WI38 (cell line): ENCODE data around the gene HSPB7.
"Not testable (repeated sequence)": the region's sequence is repeated elsewhere in the genome, so short reads cannot be mapped to it uniquely, and the experiment has no call there.

Source experiments
- H3K4me3 ChIP-seq: 2 replicates; pipeline ENCODE4 v1.5.1; 2011; ENCODE audit warnings: low read depth, mild to moderate bottlenecking, control low read depth, low read length
- TF ChIP-seq, protein P1 (sequence below): IDR thresholded peaks from 2 replicates; pipeline ENCODE4 v1.5.1; 2012; ENCODE audit warnings: low read depth, mild to moderate bottlenecking, control low read depth, low read length

Gene HSPB7

DNA sequence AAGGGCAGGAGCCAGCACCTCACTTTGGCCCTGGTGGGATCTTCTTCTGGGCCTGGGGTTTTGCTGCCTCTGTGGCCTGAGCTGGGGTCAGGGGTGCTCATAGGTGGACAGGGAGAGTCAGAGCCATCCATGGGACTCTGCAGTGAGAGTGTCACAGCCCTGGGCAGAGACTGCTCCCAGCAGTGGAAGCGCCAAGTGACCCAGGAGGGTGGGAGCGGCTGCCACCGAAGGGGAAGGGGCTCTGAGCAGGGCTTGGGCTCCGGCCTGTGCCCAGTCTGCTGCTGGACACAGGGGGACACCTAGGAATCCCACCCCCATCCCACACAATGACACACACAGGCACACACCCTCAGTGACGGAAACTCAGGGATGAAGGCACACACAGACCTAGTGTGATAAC is 26.1 kb upstream of the HSPB7 start:
- TF ChIP-seq, protein P1, sequence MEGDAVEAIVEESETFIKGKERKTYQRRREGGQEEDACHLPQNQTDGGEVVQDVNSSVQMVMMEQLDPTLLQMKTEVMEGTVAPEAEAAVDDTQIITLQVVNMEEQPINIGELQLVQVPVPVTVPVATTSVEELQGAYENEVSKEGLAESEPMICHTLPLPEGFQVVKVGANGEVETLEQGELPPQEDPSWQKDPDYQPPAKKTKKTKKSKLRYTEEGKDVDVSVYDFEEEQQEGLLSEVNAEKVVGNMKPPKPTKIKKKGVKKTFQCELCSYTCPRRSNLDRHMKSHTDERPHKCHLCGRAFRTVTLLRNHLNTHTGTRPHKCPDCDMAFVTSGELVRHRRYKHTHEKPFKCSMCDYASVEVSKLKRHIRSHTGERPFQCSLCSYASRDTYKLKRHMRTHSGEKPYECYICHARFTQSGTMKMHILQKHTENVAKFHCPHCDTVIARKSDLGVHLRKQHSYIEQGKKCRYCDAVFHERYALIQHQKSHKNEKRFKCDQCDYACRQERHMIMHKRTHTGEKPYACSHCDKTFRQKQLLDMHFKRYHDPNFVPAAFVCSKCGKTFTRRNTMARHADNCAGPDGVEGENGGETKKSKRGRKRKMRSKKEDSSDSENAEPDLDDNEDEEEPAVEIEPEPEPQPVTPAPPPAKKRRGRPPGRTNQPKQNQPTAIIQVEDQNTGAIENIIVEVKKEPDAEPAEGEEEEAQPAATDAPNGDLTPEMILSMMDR: no peak
- no peak overlapping the region for H3K4me3 ChIP-seq

DNA sequence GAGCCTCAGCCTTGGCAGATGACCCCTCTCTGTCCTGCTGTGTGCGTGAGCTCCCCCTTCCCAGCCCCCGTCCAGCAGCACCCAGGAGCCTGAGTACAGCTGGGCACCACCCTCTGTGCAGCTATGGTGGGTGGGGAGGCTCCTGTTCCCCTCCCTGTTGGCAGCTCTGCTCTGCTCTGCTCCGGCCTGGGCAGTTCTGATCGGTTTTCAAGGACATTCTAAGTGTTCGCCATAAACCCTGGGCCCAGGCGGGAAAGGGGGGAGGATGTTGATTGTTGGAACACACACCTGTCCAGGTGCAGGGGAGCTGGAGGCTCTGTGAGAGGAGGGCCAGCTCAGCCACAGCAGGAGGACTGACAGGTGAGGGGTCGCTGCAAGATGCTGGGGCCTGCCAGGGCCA is 25.7 kb upstream of the HSPB7 start, which contains the start of gene CLCNKB:
Gene CLCNKB (plus strand): TSS at position 262 of the 400 bp plus-strand sequence. CDS start 711 bp downstream, outside the sequence.
- TF ChIP-seq, protein P1: no peak
- H3K4me3 ChIP-seq: no peak within 1 kb of the TSS

DNA sequence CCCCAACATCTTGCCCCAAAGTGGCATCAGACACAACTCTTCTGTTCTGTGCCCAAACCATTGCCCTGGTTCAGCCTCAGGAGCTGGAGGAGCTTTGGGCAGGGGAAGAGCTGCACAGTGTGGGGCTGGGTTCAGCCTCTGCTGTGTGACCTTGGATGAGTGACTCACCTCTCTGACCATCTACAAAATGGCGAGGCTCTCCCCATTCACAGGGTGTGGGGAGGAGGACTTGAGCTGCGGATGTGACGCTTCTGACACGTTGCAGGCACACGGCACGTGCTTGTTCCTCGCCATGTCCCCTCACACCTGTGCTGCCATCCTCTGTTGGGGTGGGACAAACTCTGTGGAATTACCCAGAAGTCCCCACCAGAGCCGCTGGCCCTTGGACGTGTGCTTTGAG is 24.8 kb upstream of the HSPB7 start:
- H3K4me3 ChIP-seq: not testable (repeated sequence)

DNA sequence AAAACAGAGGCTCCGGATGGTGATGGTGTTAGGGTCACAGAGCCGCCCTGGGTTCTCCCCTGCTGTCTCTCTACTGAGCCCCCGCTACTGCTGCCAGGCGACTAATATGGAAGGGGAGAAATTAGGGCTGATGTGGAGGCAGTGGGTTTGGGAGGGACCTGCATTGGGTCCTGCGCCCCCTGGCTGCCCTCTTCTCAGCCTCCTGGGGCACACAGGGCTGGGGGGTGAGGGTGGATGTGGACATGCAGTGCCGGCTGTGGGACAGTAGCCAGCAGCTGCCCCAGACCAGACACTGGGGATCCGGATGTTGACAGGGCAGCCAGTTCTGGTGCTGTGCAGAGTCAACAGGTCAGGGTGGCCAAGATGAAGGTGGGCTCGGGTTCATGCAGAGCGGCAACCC is 24.3 kb upstream of the HSPB7 start:
- TF ChIP-seq, protein P1: no peak

DNA sequence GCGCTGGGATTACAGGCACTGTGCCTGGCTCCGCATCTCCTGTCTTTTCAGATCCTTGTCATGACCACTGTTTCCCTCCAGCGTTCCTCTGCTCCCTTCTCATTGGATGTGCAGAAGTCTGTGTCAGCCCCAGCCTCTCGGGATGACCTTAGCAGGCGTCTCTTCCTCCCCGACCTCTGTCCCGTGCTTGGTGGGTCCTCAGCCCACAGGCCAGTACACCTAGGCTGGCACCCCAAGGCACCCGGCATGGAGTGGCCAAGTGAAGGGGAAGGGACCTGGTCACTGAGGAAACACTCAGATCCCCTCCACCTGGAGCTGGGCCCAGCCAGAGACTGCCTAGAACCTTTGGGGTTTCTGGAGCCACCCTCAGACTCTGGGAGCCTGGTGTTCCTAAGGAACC is 23.4 kb upstream of the HSPB7 start:
- TF ChIP-seq, protein P1: no peak

More for the DNA sequence above, 24.3 kb upstream of the HSPB7 start:
- H3K4me3 ChIP-seq: no peak overlapping the region

DNA sequence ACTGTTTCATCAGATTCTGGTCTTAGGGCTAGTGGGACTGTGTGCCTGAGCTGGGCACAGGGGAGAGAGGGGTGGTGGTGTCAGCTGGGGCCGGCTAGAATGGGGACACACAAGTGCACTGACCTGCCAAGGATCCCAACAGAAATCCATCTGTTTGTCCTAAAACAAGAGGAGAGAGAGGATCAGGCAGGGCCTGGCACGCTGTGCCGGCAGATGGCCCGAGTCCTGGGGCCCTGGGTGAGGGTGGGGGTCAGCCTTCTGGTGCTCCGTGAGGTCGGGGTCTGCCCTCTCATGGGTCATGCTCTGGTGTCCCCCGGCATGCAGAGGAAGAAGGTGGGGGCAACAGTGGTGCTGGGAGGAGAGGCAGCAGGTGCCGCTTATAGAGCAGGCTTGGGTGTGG is 22.0 kb upstream of the HSPB7 start:
- not testable (repeated sequence) for H3K4me3 ChIP-seq

More for the DNA sequence above, 23.4 kb upstream of the HSPB7 start:
- no peak overlapping the region for H3K4me3 ChIP-seq

DNA sequence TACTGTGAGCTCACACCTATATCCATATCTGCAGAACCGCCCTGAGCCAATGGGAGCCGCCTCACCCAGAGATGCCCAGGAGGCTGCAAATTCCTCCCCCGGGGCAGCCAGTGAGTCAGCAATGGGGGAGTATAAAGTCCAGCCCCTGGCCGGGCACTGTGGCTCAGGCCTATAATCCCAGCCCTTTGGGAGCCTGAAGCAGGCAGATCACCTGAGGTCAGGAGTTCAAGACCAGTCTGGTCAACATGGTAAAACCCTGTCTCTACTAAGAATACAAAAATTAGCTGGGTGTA is 20.7 kb upstream of the HSPB7 start:
- TF ChIP-seq, protein P1: no peak
- no peak overlapping the region for H3K4me3 ChIP-seq

DNA sequence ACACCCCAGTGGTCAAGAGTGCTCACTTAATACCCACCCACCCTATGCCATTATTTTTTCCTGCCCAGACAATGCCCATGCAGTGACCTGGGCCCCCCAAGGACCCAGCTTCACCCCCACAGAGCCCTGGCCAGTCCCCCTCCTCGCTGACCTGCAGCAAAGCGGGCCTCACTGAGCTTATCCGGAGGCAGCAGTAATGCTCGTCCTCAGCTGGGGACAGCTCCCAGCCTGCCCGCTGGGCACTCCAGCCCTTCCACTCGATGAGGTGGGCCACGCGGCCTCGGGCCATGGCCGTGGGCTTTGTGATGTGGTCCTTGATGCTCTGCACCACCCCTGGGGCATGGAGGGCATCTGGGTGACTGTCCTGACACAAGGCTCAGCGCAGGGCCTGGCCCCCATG is 18.6 kb upstream of the HSPB7 start:
- H3K4me3 ChIP-seq: not testable (repeated sequence)

DNA sequence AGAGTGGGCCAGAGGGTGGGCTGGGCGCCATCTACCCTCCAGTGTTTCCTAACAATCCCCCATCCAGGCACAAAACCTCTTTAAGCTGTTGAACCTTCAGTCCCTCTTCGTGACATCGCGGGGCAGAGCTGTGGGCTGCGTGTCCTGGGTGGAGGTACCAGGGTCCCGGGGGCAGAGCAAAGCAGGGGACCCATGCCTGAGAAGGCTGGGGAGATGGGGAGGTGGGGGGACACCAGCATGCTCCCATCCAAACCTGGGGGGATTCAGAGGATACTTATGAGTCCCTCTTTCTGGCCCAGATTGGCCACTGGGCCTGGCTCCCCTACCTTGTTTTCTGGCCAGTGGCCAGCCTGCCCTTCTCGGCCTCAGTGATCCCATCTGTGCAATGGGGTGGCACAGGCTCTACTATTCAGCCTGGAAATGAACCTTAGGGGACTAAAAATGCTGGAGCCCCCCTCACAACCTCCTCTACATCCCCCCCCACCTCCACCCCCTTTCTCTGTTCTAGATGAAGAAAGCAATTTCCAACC is 15.3 kb upstream of the HSPB7 start:
- not testable (repeated sequence) for H3K4me3 ChIP-seq
